ENCODE data around the gene LGR4.

LGR4 gene

DNA sequence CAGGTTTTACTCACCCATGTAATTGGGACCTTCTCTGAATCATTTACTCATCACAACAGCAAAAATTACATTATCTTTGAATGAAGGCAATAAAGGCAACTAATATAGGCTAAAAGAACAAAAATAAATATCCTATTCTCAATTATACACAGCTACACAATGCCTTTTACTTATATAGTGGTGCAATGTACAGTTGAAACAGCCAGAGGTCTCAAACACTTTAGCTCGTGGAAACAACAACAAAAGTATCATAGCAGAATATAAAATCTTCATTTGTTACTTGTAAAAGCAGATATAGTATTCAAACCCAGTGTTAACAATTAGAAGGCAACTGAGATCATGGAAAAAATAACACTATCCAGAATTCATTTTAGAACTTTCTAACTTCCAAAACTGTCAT lies 88.9 kb downstream of the LGR4 start:
- DNase-seq (ENCODE audit: low spot score), result no peak
- TF ChIP-seq, protein P1, sequence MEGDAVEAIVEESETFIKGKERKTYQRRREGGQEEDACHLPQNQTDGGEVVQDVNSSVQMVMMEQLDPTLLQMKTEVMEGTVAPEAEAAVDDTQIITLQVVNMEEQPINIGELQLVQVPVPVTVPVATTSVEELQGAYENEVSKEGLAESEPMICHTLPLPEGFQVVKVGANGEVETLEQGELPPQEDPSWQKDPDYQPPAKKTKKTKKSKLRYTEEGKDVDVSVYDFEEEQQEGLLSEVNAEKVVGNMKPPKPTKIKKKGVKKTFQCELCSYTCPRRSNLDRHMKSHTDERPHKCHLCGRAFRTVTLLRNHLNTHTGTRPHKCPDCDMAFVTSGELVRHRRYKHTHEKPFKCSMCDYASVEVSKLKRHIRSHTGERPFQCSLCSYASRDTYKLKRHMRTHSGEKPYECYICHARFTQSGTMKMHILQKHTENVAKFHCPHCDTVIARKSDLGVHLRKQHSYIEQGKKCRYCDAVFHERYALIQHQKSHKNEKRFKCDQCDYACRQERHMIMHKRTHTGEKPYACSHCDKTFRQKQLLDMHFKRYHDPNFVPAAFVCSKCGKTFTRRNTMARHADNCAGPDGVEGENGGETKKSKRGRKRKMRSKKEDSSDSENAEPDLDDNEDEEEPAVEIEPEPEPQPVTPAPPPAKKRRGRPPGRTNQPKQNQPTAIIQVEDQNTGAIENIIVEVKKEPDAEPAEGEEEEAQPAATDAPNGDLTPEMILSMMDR (IDR thresholded peaks at IDR 0.05; ENCODE audit: extremely low read depth, missing control alignments), result no peak

DNA sequence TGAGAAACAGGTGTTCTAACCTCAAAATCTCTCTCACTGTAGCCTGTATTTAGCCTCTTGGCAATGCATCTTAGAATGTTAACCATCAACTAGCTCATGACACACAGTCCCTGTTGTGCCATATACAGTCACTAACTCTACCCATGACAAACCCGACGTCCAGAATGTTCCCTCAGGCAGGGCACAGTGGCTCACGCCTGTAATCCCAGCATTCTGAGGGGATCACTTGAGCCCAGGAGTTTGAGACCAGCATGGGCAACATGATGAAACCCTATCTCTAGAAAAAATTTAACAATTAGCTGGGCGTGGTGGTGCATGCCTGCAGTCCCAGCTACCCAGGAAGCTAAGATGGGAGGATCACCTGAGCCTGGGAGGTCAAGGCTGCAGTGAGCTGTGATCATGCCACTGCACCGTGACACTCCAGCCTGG lies 91.3 kb downstream of the LGR4 start:
- no peak for DNase-seq (ENCODE audit: low spot score)
- TF ChIP-seq, protein P1 (IDR thresholded peaks at IDR 0.05; ENCODE audit: extremely low read depth, missing control alignments), result no peak

DNA sequence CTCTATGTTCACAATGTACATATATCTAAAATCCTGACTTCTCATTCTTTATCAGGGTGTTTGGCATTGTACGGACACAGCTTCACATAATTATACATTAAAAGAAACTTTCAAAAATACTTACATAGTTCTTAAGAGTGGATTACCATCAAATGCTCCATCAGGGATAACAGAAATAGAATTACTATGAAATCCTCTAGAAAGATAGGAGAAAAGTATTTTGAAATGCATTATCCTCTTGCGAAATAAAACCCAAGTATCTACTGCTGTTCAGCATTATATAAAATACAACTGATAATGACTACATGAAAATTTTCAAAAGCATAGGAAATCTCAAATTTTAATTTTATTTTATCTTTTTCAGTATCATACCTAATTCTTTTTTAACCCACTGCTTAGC lies 91.8 kb downstream of the LGR4 start:
- DNase-seq (ENCODE audit: low spot score), result no peak
- TF ChIP-seq, protein P1 (IDR thresholded peaks at IDR 0.05; ENCODE audit: extremely low read depth, missing control alignments), result no peak

DNA sequence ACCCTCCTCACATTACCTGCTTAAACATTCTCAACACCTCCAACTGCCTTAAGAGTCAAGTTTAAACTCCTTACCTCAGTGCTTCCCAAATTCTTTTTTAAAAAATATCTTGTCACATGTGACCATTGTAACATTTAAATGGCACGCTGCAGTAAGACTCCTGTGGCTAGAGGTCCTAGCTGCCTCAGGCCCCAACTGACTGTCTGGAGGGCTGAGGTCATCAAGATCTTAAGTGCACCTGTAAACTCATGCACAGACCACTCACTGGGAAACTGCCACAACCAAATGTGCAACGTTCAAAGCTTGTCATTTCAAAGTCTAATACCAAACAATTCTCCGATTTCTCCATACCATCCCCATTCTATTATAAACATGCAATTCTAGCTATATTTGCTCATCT lies 93.1 kb downstream of the LGR4 start:
- no peak for DNase-seq (ENCODE audit: low spot score)

DNA sequence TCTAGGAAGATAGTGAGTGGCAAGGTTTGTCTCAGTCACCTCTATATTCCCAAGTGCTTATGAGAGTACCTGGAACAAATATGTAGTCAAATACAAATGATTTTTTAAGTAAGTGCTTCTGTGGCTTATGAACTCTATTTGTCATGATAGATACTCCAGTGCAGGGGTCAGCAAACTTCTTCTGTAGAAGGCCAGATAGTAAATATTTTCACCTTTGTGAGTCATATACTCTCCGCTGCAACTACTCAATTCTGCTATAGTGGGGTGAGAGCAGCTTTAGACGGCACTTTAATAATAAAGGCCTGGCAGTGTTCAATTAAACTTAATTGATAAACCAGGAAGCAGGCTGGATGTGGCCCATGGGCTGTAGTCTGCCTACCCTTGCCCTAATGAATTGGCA lies 97.2 kb downstream of the LGR4 start:
- TF ChIP-seq, protein P1 (IDR thresholded peaks at IDR 0.05; ENCODE audit: extremely low read depth, missing control alignments), result no peak
- DNase-seq (ENCODE audit: low spot score), result no peak

More for the DNA sequence above, 93.1 kb downstream of the LGR4 start:
- TF ChIP-seq, protein P1 (IDR thresholded peaks at IDR 0.05; ENCODE audit: extremely low read depth, missing control alignments), result no peak

DNA sequence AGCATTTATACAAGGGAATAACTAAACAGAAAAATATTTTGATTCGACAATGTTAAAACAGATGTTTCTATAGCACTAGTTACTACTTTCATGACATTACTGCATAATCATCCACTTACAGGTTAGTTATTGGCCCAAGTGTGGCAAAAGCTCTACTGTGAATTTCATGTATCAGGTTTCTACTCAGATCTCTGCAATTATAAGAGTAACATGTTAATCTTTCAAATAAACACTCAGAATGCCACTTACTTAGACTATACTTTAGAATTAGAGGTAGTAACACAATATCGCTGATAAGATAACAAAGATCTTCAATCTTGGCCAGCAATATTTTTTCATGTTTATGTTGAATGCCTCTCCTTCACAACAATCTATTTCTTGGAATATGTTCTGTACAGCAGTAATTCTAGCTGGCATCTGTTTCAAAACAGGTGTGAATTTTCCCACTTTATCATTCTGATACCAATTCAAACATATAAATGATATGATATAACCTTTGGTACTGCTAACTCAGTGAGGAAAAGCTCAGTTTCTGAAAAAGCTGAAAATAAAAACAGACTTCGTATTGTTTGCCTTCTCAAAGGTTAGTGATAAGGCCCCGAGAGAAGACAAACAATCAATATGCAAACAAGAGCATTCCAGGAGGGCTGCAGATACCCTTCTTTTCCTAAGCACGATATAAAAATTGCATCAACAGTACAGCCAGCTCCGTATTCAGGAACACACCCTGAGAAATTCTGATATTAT lies 98.6 kb downstream of the LGR4 start:
- DNase-seq (ENCODE audit: low spot score), result no peak
- TF ChIP-seq, protein P1 (IDR thresholded peaks at IDR 0.05; ENCODE audit: extremely low read depth, missing control alignments), result no peak

DNA sequence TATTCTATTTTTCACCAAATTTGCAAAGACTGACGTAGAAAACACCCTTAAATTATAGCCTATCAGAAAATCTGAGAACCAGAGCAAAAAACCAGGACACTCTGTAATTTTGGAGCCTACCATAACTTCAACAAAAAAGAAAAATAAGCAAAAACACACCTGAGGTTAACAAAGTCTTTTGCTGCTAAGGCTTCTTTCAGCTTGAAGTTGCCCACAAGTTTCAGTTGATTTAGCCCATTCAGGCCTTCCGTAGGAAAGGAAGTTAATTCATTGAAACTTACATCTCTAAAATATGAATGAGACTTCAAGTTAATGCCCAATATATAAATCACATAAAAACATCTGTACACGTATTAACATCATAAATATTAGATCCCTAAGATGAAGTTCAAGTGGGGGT lies 99.2 kb downstream of the LGR4 start:
- DNase-seq (ENCODE audit: low spot score), result no peak
- TF ChIP-seq, protein P1 (IDR thresholded peaks at IDR 0.05; ENCODE audit: extremely low read depth, missing control alignments), result no peak
